Fibroblast of skin of scalp (primary cell): ENCODE results near the gene SAXO1. TPM values are rescaled to one million over a fixed set of nuclear protein-coding genes. Genes with fewer than 3 reads are reported as not detected.
"Not testable (repeated sequence)": the region's sequence is repeated elsewhere in the genome, so short reads cannot be mapped to it uniquely, and the experiment has no call there.

Experiments used
- DNase-seq: peaks from one replicate; pipeline ENCODE4 v3.0.0-alpha.2; 2013
- polyA plus RNA-seq, 2 experiments: library from polyadenylated mRNA; unstranded; fragments of 120-200 nt; gene quantifications; one replicate each; pipeline ENCODE4 v1.2.1, GENCODE V29; 2013; ENCODE audit not compliant: insufficient read length in 2 of 2

SAXO1 gene
- 0.11 TPM for polyA plus RNA-seq (2013, experiment 1 of 2; ENCODE audit: insufficient read length)
- 0.17 TPM for polyA plus RNA-seq (2013, experiment 2 of 2; ENCODE audit: insufficient read length)

GRCh38 chr9:19033015-19033414 lies at the start of gene SAXO1:
Gene SAXO1, minus strand, starts transcription at chr9:19033209. Its CDS starts 301 bp downstream, at chr9:19032908.
- no peak for DNase-seq

- no peak for DNase-seq
These were observed 41.8 kb upstream of the SAXO1 start for GRCh38 chr9:19074836-19075235.

- no peak for DNase-seq
These were observed 41.2 kb upstream of the SAXO1 start for GRCh38 chr9:19074229-19074628.

- DNase-seq: no peak
These were observed 24.0 kb upstream of the SAXO1 start for GRCh38 chr9:19057033-19057432.

- DNase-seq: no peak
These were observed 17.9 kb upstream of the SAXO1 start for GRCh38 chr9:19050637-19051591.

- peak; percentile 52 for DNase-seq
These were observed 17.1 kb upstream of the SAXO1 start for GRCh38 chr9:19049917-19050636.

GRCh38 chr9:19048966-19049916 lies 16.2 kb upstream of the SAXO1 start, which contains the start of gene RRAGA:
Gene RRAGA, plus strand, starts transcription at chr9:19049427. Its CDS starts 233 bp downstream, at chr9:19049660.
- DNase-seq: peak; percentile 98

- DNase-seq: no peak
These were observed 3.6 kb upstream of the SAXO1 start for GRCh38 chr9:19036611-19037010.

GRCh38 chr9:19032406-19032805 lies 603 bp downstream of the SAXO1 start:
- no peak for DNase-seq

- peak; percentile 6 for DNase-seq
These were observed 2.1 kb downstream of the SAXO1 start for GRCh38 chr9:19030899-19031298.

GRCh38 chr9:19028835-19029451 lies 4.1 kb downstream of the SAXO1 start:
- DNase-seq: peak; percentile 73

- DNase-seq: no peak
These were observed 5.2 kb downstream of the SAXO1 start for GRCh38 chr9:19027825-19028224.

- no peak for DNase-seq
These were observed 6.6 kb downstream of the SAXO1 start for GRCh38 chr9:19026375-19026774.

GRCh38 chr9:19023078-19023477 lies 9.9 kb downstream of the SAXO1 start:
- DNase-seq: no peak

GRCh38 chr9:19022206-19022605 lies 10.8 kb downstream of the SAXO1 start:
- no peak for DNase-seq

GRCh38 chr9:19021649-19022048 lies 11.4 kb downstream of the SAXO1 start:
- DNase-seq: not testable (repeated sequence)

GRCh38 chr9:19020886-19021455 lies 12.0 kb downstream of the SAXO1 start:
- DNase-seq: no peak

GRCh38 chr9:19018201-19018600 lies 14.8 kb downstream of the SAXO1 start:
- no peak for DNase-seq

GRCh38 chr9:19009391-19009965 lies 23.5 kb downstream of the SAXO1 start:
- no peak for DNase-seq

GRCh38 chr9:19000133-19000532 lies 32.9 kb downstream of the SAXO1 start:
- no peak for DNase-seq
